Suprapubic skin (tissue), 4 donors: ENCODE measurements around the gene CNTD1.

ENCODE experiments used
- CTCF ChIP-seq, 2 donors: fragments of 200-600 bp in 1 of 2; fragments of 450-650 bp in 1 of 2; sonication (generic) in 1 of 2; IDR thresholded peaks; one replicate each; pipeline ENCODE4 v1.5.1; 2016 to 2019; ENCODE audit warnings: antibody characterized with exemption in 2 of 2, mild to moderate bottlenecking in 1 of 2, moderate library complexity in 1 of 2
- EP300 ChIP-seq: sonication (generic); formaldehyde crosslinking; IDR thresholded peaks from one replicate; pipeline ENCODE4 v1.6.1; 2017; ENCODE audit warnings: antibody characterized with exemption
- POLR2A ChIP-seq, 2 donors: fragments of 450-650 bp; IDR thresholded peaks; one replicate each; pipeline ENCODE4 v1.6.1; 2017; ENCODE audit warnings: antibody characterized with exemption in 2 of 2, mild to moderate bottlenecking in 2 of 2, moderate library complexity in 2 of 2
- POLR2AphosphoS5 ChIP-seq, 3 donors: sonication (generic); formaldehyde crosslinking; IDR thresholded peaks; one replicate each; pipeline ENCODE4 v1.6.1; 2017; ENCODE audit warnings: antibody characterized with exemption in 3 of 3

GRCh38 chr17:42814633-42815399 lies 16.2 kb downstream of the CNTD1 start:
- TF ChIP-seq CTCF (IDR thresholded peaks at IDR 0.05): no peak
- TF ChIP-seq POLR2AphosphoS5 (IDR thresholded peaks at IDR 0.05): no peak
- TF ChIP-seq POLR2A (IDR thresholded peaks at IDR 0.05): no peak
- TF ChIP-seq EP300: no peak
